Activated CD4-positive, alpha-beta T cell treated with anti-CD3 and anti-CD28 coated beads, Interleukin-10, Interleukin-2, amounts not matched to agents 100 ng/mL and 50 ng/mL, durations not matched to agents 16 hours and 8 hours (primary cell): ENCODE data around the gene TMEM120B.

Experiments used
- DNase-seq: peaks from one replicate; pipeline ENCODE4 v3.0.0-alpha.2; 2020

The TMEM120B gene

DNA sequence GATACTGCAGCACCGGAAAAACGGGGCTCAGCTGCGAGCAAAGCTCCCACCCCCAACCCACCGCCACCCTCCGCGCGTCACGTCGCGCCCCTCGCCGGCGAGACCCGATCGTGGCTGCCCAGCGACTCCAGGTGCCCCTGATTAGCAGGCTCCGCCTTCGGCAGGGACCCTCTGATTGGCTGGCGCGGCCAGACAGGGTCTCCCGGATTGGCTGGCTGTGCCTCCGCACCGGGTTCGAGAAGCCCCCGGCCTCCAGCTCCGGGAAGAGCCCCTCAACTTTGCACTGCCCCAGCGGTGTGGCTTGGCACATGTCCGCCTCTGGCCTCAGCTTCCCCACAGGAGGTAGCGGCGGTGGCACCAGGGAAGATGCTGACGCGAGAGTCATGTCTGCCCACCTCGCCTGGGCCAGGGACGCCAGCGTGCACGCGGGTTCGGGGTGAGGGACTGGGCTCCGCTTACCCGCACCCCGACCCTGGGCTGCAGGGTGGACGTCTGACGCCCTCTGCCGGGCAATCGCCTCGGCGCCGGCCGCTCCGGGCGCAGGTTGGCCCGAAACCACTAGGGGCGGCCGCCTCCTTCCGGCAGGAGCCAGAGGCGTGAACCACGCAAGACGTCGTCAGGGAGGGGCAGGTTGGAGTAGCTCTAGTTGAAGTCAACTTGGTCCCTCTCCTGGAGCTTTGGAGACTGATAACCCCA is 81.4 kb downstream of the TMEM120B start:
- DNase-seq = peak; percentile 97

DNA sequence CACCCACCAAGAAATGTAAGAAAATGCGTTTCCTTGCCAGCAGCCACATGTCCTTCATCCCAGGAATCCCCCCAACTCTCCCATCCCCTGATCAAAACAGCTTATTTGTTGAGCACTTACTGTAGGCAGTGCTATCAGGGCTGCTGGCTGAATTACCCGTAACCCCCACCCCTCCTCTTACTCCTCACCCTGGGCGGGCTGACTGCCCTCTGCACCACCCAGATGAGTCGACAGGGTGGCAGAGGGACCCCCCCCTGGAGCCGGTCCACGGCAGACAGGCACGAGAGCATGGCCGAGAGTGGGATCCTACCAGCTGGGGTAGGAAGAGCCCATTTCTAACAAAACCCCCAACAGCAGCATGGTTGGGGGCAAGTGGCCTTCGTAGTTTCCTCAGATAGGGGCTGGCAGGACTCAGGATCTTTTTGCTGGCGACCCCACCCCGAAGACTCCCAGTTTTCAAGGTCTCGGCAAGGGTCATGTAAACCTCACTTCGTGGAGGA is 82.0 kb downstream of the TMEM120B start:
- DNase-seq = peak; percentile 54

DNA sequence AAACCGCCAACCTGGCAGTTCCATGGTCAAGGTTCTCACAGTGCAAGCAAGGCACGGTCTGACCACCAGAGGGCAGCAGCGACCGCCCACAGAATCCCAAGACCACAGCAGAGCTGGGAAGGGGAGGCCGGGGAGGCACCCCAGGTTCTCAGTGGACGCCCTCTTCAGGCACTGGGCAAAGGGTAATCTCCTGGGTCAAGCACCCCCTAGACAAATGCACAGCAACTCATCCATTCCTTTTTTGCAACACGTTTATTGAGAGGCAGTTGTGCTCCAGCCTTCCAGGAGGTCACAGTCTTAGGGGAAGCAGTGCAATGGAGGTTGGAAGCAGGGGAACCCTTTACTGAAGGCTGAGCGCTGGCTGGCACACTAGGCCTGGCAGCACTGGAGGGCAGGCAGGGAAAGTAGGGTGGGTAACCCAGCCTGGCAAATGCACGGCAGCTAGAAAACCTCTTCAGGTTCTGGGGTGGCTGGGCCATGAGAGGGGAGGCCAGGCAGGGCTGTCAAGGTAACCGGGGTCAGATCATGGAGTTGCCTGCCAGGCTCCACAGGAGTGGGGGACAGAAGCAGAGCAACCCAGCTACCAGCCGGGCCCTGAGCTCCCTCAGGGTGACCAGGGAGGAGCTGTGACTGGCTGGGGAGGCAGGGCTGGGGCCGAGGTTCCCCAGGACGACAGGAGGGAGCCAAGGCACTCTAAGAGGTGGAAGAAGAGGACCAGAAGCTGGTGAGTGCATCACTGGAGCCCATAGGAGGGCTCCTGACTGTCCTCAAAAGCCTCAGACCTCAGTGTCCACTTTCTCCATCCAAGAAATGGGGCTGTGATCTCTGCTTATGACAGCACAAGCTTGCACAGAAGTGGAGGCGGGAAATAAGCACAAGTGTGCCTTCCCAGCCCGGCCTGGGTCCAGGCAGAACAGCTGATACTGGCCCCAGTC is 82.7 kb downstream of the TMEM120B start:
- DNase-seq = peak; percentile 89

DNA sequence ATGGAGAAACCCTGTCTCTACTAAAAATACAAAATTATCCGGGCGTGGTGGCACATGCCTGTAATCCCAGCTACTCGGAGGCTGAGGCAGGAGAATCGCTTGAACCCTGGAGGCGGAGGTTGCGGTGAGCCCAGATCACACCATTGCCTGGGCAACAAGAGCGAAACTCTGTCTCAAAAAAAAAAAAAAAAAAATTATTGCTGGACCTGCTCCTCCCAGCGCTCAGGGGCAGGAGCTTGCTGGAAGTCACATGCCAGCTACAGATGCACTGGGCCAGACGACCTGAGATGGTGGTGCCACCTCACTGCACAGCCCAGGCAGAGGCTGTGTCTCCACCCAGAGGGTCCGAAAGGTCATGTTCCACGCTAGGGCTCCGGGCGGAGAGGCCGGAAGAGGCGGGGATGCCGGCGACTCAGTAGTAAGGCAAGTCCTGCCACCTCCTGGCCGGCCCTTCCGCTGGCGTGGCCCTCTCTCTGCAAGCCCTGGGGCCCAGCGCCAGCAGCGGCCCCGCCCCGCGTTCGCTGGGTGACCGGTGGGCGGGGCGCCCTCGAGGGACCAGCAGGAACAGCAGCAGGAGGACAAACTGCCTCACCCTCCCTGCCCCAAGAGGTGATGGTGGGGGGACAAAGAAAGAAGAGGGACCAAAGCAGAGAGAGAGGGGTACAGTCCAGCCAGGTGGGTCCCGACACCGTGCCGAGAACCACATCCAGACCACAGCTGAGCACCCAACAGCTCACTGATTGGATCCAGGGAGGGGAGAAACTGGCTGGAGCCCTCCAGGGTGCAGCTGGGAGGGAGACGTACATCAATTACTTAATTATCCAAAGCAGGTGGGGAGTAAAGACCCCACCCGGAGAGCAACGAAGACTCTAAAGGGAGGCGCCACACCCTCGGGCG is 84.6 kb downstream of the TMEM120B start:
- no peak for DNase-seq

DNA sequence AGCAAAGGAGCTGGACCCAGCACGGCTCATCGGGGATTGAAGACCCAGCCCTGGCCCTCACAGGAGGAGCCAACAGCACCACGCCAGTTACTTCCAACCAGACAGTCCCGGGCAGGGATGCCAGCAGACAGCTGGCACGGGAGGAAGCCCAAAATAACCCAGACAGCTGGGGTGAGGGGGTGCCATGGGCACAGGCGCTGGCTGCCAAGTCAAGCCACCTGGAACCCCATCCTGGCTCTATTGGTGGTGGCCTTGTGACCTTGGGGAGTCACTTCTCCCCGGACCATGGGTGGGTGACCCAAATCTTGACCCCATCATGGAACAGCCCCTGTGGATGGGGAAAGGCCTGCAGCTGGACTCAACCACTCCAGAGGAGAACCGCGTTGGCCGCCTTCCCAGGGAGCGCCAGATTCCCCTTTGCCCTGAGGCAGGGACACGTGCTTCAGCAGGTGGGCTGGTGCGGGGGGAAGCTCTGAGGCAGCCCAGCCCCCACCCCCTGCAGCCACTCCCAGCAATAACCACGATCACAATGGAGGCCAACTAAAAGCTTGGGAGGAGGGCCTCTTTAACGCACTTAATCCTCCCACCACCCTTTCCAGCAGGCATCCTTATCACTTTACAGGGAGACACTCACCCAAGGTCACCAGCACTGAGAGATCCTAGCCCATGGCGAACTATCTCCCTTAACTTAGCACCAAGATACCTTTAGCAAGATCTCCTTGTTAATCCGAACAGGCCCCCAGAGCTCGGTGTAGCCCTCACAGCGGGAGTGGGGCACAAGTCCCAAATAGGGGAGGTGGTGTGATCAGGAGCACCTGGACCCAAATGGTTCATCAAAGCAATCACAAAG is 85.6 kb downstream of the TMEM120B start:
- no peak for DNase-seq

DNA sequence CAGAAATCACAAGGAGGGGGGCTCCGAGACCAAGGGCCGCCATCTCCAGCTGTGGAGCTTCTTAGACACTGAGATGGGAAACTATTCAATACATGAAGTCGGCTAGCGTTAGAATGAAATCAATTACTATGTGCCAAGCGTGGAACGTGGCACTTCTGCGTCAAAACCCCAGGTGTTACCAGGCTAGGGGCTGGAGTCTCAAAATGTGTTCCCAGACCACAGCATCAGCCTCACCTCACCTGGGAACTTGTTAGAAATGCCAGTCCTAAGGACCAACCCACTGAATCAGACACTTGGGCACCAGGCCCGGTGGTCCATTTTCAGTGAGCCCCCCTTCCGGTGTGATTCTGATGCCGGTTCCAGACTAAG is 86.2 kb downstream of the TMEM120B start:
- no peak for DNase-seq

DNA sequence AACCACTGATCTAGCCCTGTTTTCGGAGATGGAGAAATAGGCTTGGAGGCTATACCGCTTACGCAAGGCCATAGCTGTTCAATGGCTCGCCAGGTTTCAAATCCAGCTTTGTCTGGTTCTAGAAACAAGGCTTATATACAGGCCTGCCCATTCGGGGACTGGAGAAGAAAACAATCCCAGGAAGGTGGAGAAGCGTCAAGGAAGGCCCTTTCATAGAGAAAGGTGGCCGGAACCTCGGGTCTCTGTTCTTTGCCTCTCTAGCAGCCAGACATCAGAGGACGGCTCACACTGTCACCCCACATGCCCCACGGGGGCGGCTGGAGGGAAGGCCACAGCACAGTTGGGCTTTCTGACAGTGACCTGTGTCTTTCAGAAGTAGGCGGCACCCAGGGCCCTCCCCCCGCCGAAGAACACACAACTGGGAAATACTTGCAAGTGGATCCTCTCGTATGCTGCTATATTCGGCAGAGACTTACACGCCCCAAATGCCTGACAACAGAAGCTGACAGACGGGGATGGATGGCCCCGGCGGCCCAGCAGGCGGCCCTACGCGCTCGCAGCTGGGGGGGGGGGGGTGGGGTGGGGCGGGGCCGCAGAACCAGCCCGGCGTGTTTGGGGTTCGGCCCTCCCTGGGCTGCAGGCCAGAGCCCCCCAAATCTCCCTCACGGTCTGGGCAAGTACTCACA is 86.7 kb downstream of the TMEM120B start:
- peak; percentile 68 for DNase-seq

DNA sequence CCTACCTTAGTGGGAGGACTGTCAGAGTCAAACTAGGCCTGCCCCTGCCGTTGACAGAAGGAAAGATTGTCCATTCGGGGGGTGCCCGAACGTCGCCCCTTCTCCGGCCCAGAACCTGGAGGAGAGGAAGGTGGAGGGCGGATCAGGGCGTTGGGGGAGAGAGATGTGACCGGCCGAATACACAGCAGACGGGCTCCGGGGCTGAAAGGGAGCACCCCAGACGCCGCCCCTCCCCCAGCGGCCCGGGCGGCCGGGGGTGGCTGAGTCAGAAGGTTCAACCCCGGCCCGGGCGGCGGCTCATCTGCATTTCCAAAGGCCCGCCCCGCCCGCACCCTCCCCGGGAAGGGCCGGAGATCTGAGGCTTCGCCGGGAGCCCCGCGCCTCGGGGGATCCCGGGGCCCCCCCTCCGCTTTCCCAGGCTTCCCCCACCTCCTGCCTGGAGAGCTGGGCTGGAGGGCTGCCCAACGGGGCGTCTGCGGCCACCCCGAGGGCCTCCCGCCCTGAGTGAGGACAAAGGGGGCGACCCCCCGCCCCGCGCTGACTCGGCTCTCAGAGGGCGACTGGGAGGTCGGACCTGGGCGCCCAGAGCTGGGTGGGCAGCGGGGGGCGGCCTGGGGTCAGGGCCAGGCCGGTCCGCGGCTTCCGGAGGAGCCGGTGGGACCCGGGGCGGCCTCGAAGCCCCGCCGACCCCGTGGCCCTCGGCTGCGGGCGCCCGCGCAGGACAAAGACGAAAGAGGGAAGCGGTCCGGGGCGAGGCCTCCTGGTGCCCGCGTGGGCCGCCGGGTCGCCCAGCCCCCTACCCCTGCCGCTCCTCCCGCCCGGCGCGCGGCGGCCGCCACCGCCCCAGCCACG is 87.5 kb downstream of the TMEM120B start:
- DNase-seq = peak; percentile 89

DNA sequence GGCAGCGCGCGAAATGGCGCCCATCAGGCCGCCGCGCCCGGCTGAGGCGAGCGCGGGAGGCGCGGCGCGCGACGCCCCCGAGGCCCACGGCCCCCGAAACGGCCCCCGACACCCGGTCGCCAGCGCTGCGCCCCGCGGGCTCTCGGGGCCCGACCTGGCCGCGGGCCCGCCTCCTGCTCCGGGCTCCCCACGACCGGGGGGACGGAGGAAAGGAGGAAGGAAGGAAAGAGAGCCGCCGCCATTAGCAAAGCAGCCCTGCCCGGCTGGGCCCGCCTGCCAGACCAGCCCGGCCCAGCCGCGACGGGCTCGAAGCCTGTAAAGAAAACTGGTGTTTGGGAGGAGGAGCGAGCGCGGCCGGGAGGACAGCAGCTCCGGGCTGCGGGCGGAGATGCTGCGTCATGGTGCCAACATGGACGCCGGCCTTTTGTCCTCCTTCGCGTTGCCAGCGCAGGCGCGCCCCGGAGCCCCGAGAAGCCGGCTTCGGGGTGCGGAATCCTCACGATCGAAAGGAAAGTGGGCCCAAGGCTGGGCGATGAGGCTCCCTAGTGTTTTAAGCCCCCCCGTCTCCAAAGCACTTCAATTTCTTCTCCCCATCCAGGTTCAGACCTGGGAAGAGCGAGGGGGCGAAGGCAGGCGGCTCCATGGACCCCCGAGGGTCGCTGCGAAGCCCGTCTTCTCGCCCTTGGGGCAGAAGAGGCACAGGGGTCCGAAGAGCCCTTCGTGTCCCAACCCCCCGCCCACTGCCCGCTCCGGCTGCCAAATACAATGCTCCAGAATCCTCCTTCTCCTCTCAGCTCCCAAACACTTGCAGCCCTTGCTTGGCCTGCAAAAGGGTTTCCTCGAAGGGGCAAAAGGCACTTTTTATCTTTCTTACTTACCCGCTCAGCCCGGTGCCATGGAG is 88.4 kb downstream of the TMEM120B start:
- peak; percentile 78 for DNase-seq

DNA sequence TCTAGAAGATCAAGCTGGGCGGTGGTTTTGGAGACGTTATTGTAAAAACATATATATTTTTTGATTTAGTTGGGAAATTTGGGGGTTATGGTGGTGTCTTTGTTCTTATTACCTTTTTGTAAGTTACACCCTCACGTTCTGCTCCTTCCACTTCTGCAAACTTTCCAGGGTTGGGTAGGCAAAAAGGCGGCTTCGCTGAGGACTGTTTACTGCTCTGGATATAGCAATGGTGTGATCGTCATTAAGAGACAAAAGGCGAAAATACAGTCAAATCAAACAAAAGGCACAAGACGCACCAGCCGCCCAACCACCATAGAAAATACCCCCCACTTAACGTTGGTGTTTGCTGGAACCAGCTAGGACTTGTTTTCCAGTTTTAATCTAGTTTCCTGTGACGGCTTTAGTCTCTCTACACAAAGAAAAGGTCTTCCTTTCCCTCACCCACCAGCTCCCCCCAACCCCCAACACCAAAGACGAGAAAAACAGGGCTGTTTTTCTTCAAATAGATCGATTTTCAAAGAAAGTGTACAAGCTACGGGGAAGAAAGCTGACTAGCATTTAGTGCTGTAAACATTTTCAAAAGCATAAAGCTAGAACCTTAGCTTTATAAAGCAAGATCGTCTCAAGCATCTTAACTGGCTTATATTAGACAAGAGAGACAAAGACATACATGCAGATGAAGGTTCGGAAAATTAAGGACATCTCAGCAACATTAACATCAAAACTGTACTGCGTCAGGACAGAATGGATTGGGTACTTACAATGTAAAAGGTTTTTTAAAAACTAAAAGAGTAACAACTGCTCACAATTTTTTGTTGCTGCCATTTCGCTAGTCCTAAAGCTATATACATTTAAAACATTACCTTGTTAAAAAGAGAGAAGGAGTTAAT is 89.3 kb downstream of the TMEM120B start:
- peak; percentile 79 for DNase-seq

DNA sequence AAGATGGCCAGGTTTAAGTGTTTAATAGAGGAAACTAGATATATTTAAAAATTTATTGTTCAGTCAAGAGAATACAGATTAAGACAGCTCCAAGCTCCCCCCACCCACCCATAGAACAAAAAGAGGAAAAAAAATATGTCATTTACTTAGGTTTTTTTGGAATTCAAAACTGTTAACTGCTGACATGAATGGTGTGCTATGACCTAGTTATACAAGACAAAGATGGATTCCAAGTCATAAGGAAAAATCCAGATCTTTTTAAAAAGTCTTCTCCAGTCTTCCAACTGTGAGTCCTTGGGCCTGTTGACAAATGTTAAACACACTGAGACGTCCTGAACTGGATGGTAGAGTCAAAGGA is 89.9 kb downstream of the TMEM120B start:
- no peak for DNase-seq

DNA sequence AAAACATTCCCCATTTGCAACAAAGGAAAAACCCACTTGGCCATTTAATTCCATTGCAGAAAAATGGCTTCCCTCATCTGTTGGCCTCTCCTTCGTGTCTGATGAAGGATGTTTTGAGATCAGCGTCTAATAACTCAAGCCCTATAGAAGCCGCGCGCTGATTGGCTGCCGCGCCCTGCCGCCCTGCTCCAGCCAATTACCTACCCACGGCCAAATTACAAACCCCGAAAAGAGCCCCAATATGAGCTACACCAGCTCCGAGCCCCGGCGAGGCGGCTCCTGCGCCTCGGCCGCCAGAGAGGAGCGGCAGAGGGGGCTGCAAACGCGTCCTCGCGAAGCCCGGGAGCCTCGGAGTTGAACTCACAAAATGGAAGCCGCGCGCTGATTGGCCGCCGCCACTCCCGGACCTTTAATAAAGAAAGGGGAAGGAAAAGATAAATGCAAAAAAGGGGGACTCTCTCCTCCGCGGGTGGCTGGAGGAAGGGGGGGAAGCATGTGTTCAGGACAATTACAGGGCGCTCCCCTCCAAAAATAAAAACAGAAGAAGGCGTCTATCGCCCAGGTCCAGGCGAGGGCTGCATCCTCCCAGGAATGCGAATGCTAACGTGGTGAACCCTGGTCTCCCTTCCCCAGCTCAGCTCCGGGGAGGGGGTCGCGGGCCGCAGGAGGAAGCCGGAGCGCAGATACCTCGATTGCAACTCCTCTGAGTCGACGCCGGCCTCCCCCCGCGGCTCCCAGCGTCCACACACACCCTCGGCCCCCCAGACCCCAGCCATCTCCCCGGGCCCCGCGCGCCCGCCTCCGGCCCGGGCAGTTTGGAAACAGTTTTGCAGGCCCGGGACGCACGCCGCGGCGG is 90.5 kb downstream of the TMEM120B start:
- peak; percentile 96 for DNase-seq

DNA sequence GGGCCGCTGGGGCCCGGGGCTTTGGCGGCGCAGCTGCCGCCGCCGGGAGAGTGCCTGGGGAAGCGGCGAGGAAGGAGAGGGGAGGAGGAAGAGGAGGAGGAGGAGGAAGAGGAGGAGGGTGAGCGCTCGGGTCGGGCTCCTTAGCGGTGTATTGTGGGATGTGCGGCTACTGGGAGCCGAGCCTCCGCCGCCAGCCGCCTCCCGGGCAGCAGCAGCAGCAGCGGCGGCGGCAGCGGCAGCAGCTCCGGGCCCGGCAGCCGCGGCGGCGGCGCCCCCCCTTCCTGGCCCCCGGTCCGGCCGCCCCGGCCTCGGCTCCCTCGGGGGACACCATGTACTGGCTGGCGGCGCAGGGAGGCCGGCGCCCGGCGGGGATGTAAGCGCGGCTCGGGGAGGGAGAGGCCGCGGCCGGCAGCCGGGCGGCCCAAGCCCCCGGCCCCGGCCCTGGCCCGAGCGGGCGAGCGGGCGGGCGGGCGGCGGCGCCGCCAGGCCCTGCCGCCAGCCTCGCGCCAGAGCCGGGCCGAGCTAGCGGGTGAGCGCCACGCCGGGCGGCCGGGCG is 91.4 kb downstream of the TMEM120B start, which contains the start of gene SETD1B:
Gene SETD1B (plus strand): TSS at position 149 of the 556 bp plus-strand sequence. CDS start 729 bp downstream, outside the sequence.
- peak; percentile 82 for DNase-seq

DNA sequence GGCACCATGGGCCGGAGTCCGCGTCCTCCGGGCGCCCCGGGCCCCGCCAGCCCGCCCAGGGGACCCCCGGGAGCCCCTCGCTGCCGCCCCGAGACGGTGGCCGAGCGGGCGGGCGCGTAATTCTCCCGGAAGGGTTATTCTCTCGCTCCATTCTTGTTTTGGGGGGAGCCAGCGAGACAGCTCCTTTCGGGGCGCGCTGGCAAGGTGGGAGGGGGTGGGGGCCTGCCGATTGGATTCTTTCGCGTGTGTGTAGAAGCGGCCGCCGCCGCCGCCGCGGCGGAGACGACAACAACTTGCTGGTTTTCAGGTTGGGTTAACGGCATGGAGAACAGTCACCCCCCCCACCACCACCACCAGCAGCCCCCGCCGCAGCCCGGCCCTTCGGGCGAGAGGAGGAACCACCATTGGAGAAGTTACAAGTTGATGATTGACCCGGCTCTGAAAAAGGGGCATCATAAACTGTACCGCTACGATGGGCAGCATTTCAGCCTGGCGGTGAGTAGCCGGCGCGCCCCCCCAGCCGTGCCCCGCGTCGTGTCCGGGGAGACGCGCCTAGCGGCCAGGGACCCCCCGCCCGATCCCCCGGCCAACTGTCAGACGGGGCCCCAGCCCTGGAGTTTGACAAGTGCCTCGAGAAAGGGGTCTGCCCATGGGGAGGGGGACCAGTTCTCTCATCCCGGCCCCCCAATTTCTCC is 92.0 kb downstream of the TMEM120B start:
- peak; percentile 54 for DNase-seq

DNA sequence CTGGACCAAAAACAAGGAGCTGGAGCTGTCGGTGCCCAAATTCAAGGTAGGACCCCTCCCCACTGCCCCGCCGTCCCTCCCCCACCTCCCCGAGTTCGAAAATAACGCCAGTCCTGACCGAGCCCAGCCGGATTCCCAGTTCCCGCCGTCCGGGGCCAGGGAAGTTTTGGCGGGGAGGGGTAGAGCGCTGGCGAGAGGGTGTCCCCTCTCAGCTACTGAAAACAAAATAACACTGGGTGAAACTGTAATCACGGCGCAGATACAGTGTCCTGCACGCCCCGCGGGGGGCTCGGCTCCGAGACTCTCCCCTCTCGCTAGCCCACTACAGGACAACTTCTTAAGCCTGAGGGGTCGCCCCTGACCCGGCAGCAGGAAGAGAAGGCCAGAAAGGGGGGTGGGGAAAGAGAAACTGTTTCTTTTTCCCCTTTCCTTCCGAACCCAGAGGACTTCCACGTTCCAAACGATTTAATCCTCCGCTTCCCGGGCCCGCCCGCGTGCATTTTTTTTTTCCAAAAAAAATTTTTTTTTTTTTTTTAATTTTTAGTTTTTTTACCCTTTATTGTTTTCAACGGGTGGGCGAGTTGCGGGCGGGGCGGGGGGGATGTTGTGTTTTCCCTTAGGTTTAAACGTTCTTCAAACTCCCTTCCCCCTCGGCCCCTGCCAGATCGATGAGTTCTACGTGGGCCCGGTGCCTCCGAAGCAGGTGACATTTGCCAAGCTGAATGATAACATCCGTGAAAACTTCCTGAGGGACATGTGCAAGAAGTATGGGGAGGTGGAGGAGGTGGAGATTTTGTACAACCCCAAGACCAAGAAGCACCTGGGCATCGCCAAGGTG is 92.8 kb downstream of the TMEM120B start:
- DNase-seq = no peak
